SK-N-SH (cell line): ENCODE measurements around the gene VPS36.

Experiments
- NRF1 ChIP-seq: IDR thresholded peaks from 2 replicates; pipeline ENCODE4 v1.6.1; 2012; ENCODE audit warnings: low read depth, mild to moderate bottlenecking, low read length
- TF ChIP-seq, protein P1 (sequence below): fragments of 200-600 bp; sonication (generic); IDR thresholded peaks from 2 replicates; pipeline ENCODE4 v1.6.1; 2017; ENCODE audit warnings: antibody characterized with exemption, mild to moderate bottlenecking, moderate library complexity
- TF ChIP-seq, protein P2 (sequence below): IDR thresholded peaks from 2 replicates; pipeline ENCODE4 v1.4.0; 2012; ENCODE audit warnings: low read depth
- TF ChIP-seq, protein P3 (sequence below): fragments of 150-350 bp; IDR thresholded peaks from 2 replicates; pipeline ENCODE4 v1.6.1; 2017; ENCODE audit warnings: antibody characterized with exemption, low read length, low read depth, borderline replicate concordance

DNA sequence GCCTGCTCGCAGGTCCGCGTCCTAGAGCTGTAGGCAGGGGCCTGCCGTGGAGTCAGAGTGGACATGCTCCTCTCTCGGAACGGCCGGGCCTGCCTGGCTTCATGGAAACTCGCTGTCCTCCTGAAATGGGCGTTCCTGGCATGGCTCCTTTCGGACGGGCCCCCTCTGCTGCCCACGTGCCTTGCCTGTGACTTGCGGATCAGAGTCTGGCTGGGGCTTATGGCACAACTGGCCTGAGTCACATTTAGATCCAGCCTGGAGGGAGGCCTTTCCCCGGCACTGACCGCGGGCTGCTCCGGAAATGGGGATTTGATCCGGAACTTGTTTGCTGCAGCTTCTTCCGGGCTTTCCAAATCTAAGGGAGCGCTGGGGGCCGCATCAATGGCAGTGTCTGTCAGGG lies 72.5 kb downstream of the VPS36 start:
- TF ChIP-seq, protein P1, sequence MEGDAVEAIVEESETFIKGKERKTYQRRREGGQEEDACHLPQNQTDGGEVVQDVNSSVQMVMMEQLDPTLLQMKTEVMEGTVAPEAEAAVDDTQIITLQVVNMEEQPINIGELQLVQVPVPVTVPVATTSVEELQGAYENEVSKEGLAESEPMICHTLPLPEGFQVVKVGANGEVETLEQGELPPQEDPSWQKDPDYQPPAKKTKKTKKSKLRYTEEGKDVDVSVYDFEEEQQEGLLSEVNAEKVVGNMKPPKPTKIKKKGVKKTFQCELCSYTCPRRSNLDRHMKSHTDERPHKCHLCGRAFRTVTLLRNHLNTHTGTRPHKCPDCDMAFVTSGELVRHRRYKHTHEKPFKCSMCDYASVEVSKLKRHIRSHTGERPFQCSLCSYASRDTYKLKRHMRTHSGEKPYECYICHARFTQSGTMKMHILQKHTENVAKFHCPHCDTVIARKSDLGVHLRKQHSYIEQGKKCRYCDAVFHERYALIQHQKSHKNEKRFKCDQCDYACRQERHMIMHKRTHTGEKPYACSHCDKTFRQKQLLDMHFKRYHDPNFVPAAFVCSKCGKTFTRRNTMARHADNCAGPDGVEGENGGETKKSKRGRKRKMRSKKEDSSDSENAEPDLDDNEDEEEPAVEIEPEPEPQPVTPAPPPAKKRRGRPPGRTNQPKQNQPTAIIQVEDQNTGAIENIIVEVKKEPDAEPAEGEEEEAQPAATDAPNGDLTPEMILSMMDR = no peak
- TF ChIP-seq, protein P2, sequence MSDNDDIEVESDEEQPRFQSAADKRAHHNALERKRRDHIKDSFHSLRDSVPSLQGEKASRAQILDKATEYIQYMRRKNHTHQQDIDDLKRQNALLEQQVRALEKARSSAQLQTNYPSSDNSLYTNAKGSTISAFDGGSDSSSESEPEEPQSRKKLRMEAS = no peak
- TF ChIP-seq NRF1 = no peak
- TF ChIP-seq, protein P3, sequence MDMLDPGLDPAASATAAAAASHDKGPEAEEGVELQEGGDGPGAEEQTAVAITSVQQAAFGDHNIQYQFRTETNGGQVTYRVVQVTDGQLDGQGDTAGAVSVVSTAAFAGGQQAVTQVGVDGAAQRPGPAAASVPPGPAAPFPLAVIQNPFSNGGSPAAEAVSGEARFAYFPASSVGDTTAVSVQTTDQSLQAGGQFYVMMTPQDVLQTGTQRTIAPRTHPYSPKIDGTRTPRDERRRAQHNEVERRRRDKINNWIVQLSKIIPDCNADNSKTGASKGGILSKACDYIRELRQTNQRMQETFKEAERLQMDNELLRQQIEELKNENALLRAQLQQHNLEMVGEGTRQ = no peak
